GM13977 (cell line): ENCODE results near the gene FAM107A.
A peak's percentile ranks its signal among the peaks of the same experiment; 100 is the strongest.

ENCODE experiments used
- DNase-seq: peaks from one replicate; pipeline ENCODE4 v3.0.0; 2012; ENCODE audit warnings: low spot score
- CTCF ChIP-seq: IDR thresholded peaks from 2 replicates; pipeline ENCODE4 v1.5.1; 2012; ENCODE audit warnings: mild to moderate bottlenecking, control low read depth; ENCODE audit not compliant: insufficient read depth; ENCODE audit errors: extremely low read depth, missing control alignments
- in situ Hi-C: fragments of 300-500 bp; cut with MboI; formaldehyde crosslinking; loops from one replicate; pipeline ENCODE4 v1.12.0; 2022; ENCODE audit warnings: low sequenced_read_pairs, low pct_unique_long_range_greater_than_20kb, mixed read lengths, inconsistent platforms; ENCODE audit not compliant: unreplicated experiment

The FAM107A gene

GRCh38 chr3:58564456-58565160 lies 12.6 kb downstream of the FAM107A start:
- TF ChIP-seq CTCF, result no peak
- no peak for DNase-seq
- in situ Hi-C loops, result no loop called here

- TF ChIP-seq CTCF, result no peak
- in situ Hi-C loops, result no loop called here
- DNase-seq, result no peak
Observed at GRCh38 chr3:58564054-58564453, 13.1 kb downstream of the FAM107A start.

- DNase-seq, result no peak
- in situ Hi-C loops, result no loop called here
- no peak for TF ChIP-seq CTCF
Observed at GRCh38 chr3:58563386-58564035, 13.7 kb downstream of the FAM107A start.

GRCh38 chr3:58562498-58562897 lies 14.7 kb downstream of the FAM107A start:
- DNase-seq, result no peak
- in situ Hi-C loops, result no loop called here
- no peak for TF ChIP-seq CTCF

GRCh38 chr3:58560771-58561311 lies 16.4 kb downstream of the FAM107A start:
- TF ChIP-seq CTCF, result peak; percentile 22
- no peak for DNase-seq
- in situ Hi-C loops, result no loop called here

- DNase-seq, result no peak
- no peak for TF ChIP-seq CTCF
- in situ Hi-C loops, result no loop called here
Observed at GRCh38 chr3:58559586-58559985, 17.6 kb downstream of the FAM107A start.
